Endothelial cell (in vitro differentiated cells): ENCODE data around the gene UBAP2L. TPM values are rescaled to one million over a fixed set of nuclear protein-coding genes. Genes with fewer than 3 reads are reported as not detected.

Experiments used
- DNase-seq: peaks from one replicate; pipeline ENCODE4 v3.0.0; 2021; ENCODE audit warnings: low spot score
- H3K27ac Mint-ChIP-seq: one replicate; pipeline ENCODE4 v1.8.0; 2021; ENCODE audit warnings: mixed read lengths, inconsistent platforms; ENCODE audit not compliant: unreplicated experiment
- H3K27me3 Mint-ChIP-seq: one replicate; pipeline ENCODE4 v1.8.0; 2021; ENCODE audit warnings: mild to moderate bottlenecking, moderate library complexity, mixed read lengths, inconsistent platforms; ENCODE audit not compliant: unreplicated experiment
- H3K36me3 Mint-ChIP-seq: one replicate; pipeline ENCODE4 v1.8.0; 2021; ENCODE audit warnings: mild to moderate bottlenecking, low read depth, mixed read lengths, inconsistent platforms; ENCODE audit not compliant: unreplicated experiment
- H3K4me1 Mint-ChIP-seq: one replicate; pipeline ENCODE4 v1.8.0; 2021; ENCODE audit warnings: mild to moderate bottlenecking, mixed read lengths, inconsistent platforms; ENCODE audit not compliant: unreplicated experiment
- H3K4me3 Mint-ChIP-seq: one replicate; pipeline ENCODE4 v1.8.0; 2021; ENCODE audit warnings: mild to moderate bottlenecking, mixed read lengths, inconsistent platforms; ENCODE audit not compliant: unreplicated experiment
- H3K9me3 Mint-ChIP-seq: one replicate; pipeline ENCODE4 v1.8.0; 2021; ENCODE audit warnings: mixed read lengths, inconsistent platforms; ENCODE audit not compliant: unreplicated experiment
- CTCF ChIP-seq: fragments of 200-600 bp; sonication (generic); IDR thresholded peaks from one replicate; pipeline ENCODE4 v1.5.0; 2021; ENCODE audit warnings: antibody characterized with exemption; ENCODE audit not compliant: unreplicated experiment
- total RNA-seq: library from RNA; stranded (reverse); fragmentation: NEBNext Ultra II Directional; extraction: Animal tissue kit (Norgen Biotek cat#: 25700); gene quantifications from one replicate; pipeline ENCODE4 v1.2.1, GENCODE V29; 2021; ENCODE audit not compliant: unreplicated experiment

UBAP2L gene
- total RNA-seq, 1 donor from 2014 or later, result 243 TPM

- TF ChIP-seq CTCF, result no peak
- peaks cover 5% of the 10 kb centered on the region for H3K36me3 Mint-ChIP-seq
- no peaks in the 10 kb centered on the region for H3K4me1 Mint-ChIP-seq
- H3K4me3 Mint-ChIP-seq, result no peak overlapping the region
- H3K27me3 Mint-ChIP-seq, result peaks cover 2% of the 10 kb centered on the region
- peaks cover 5% of the 10 kb centered on the region for H3K9me3 Mint-ChIP-seq
- no peak overlapping the region for H3K27ac Mint-ChIP-seq
- no peak for DNase-seq
Observed at GRCh38 chr1:154288661-154289060, 67.9 kb downstream of the UBAP2L start.

GRCh38 chr1:154290921-154291320 is 70.2 kb downstream of the UBAP2L start:
- Mint-ChIP-seq H3K27me3 (peaks cover 2% of the 10 kb centered on the region), H3K4me3 (no peak overlapping the region), H3K27ac (no peak overlapping the region), H3K36me3 (peaks cover 13% of the 10 kb centered on the region), H3K4me1 (no peaks in the 10 kb centered on the region), H3K9me3 (peaks cover 12% of the 10 kb centered on the region)
- TF ChIP-seq CTCF, result no peak
- no peak for DNase-seq

- no peak for TF ChIP-seq CTCF
- H3K9me3 Mint-ChIP-seq, result peaks cover 12% of the 10 kb centered on the region
Observed at GRCh38 chr1:154295408-154296235, 74.9 kb downstream of the UBAP2L start.

GRCh38 chr1:154301582-154301981 is 80.8 kb downstream of the UBAP2L start:
- no peak overlapping the region for H3K4me3 Mint-ChIP-seq
- H3K9me3 Mint-ChIP-seq, result no peaks in the 10 kb centered on the region
- no peaks in the 10 kb centered on the region for H3K36me3 Mint-ChIP-seq
- TF ChIP-seq CTCF, result no peak
- peaks cover 9% of the 10 kb centered on the region for H3K27me3 Mint-ChIP-seq
- no peaks in the 10 kb centered on the region for H3K4me1 Mint-ChIP-seq
- no peak for DNase-seq
- no peak overlapping the region for H3K27ac Mint-ChIP-seq

More at GRCh38 chr1:154295408-154296235, 74.9 kb downstream of the UBAP2L start:
- DNase-seq, result no peak
- Mint-ChIP-seq H3K4me3 (no peak overlapping the region), H3K27me3 (peaks cover 1% of the 10 kb centered on the region), H3K27ac (no peak overlapping the region), H3K36me3 (peaks cover 13% of the 10 kb centered on the region), H3K4me1 (no peaks in the 10 kb centered on the region)

- DNase-seq, result no peak
- Mint-ChIP-seq H3K4me3 (no peak overlapping the region), H3K36me3 (no peaks in the 10 kb centered on the region), H3K9me3 (no peaks in the 10 kb centered on the region), H3K4me1 (no peaks in the 10 kb centered on the region), H3K27me3 (peaks cover 10% of the 10 kb centered on the region), H3K27ac (no peak overlapping the region)
- TF ChIP-seq CTCF, result no peak
Observed at GRCh38 chr1:154304664-154305337, 84.0 kb downstream of the UBAP2L start.
